Fibroblast of the aortic adventitia (primary cell): ENCODE results near the gene APBA2. TPM values are rescaled to one million over a fixed set of nuclear protein-coding genes. Genes with fewer than 3 reads are reported as not detected.
"Not testable (repeated sequence)": the region's sequence is repeated elsewhere in the genome, so short reads cannot be mapped to it uniquely, and the experiment has no call there.

Experiments used
- DNase-seq: peaks from one replicate; pipeline ENCODE4 v3.0.0-alpha.2; 2010; ENCODE audit warnings: low read depth
- H3K4me3 ChIP-seq: 2 replicates; pipeline ENCODE4 v1.5.1; 2011; ENCODE audit warnings: low read depth, mild to moderate bottlenecking, control low read depth, low read length, moderate library complexity
- total RNA-seq: library from RNA; depleted of rRNA; stranded (reverse); fragments of >200 nt; gene quantifications from 2 replicates; pipeline ENCODE4 v1.2.3, GENCODE V29; 2012; ENCODE audit warnings: low replicate concordance
- TF ChIP-seq, protein P1 (sequence below): IDR thresholded peaks from 2 replicates; pipeline ENCODE4 v1.5.1; 2011; ENCODE audit warnings: mild to moderate bottlenecking, low read length, control low read depth, inconsistent platforms; ENCODE audit not compliant: insufficient read depth

Gene APBA2
- total RNA-seq, 1 donor = 1.8 TPM

DNA sequence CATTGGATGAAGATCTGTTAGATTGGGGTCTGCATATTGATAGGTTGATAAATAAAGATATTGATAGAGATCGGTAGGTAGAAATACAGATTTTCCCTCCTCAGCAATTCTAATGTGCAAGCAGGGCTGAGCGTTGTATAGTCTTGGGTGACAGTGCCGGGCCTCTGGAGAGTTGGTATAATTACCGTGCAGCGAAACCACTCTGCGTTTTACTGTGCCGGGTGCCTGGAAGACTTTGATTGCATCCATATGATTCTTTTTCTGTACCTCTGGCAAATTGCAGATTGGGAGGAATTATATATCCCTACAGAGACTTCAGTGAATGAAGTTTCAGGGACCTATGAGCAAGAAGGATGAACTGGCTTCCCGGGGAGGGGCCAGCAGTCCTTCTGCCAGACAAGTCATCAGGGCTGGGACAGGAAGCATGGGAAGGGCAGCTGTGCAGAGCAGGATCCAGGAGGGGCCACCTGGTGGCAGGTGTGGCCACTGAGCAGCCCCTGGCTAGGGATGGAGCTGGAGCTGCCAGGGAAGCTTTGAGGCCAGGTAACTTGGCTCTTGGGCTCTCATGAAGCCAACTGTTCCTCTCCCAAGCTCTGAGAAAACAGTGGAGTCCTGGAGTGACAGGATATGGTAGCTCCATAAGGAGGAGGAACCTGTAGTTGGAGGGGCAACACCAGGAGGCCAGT is 132.5 kb downstream of the APBA2 start:
- DNase-seq = no peak
- H3K4me3 ChIP-seq = no peak overlapping the region
- TF ChIP-seq, protein P1, sequence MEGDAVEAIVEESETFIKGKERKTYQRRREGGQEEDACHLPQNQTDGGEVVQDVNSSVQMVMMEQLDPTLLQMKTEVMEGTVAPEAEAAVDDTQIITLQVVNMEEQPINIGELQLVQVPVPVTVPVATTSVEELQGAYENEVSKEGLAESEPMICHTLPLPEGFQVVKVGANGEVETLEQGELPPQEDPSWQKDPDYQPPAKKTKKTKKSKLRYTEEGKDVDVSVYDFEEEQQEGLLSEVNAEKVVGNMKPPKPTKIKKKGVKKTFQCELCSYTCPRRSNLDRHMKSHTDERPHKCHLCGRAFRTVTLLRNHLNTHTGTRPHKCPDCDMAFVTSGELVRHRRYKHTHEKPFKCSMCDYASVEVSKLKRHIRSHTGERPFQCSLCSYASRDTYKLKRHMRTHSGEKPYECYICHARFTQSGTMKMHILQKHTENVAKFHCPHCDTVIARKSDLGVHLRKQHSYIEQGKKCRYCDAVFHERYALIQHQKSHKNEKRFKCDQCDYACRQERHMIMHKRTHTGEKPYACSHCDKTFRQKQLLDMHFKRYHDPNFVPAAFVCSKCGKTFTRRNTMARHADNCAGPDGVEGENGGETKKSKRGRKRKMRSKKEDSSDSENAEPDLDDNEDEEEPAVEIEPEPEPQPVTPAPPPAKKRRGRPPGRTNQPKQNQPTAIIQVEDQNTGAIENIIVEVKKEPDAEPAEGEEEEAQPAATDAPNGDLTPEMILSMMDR = no peak

DNA sequence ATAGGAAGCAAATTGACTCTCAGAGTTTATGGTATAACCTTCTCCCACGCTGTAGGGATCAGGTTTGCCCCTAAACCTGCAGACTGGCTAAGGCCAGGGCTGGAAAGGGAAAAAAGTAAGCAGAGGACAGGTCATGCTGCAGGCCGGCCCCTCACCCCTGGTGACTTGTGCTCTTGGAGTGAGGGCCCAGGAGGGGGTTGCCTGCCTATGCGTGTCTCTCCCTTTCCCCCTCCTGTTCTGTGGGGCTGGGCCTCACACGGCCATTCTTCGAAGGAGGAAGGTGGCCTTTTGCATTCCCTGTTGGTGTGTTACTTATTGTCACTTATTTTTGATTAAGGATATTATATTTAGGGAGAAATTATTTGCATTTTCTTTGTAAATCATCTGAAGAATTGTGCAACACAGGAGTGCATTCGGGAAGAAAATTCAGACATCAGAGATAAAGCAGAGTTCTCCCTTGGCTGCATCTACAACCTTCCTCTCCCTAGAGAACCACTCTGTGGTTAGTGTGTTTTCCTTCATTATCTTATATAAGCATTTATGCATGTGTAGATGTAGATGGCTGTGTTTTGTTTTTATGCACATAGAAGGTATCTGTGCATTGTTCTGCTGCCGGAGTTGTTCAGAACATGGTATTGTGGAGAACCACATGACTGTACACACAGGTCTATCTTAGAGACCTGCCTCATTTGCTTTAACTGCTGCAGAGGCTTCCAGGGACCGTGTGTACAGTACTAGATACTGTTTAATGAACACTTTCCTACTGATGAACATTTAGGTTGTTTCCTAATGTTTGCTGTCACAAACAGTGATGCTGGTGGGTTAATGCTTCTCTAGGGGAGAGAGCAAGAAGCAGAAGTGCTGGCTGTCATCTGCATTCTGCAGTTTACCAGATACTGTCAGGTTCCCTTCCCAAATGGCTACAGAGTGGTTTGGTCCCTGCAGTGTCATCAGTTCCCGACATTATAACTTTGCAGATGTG is 133.5 kb downstream of the APBA2 start:
- TF ChIP-seq, protein P1 = no peak
- DNase-seq = peak; percentile 23
- no peak overlapping the region for H3K4me3 ChIP-seq

DNA sequence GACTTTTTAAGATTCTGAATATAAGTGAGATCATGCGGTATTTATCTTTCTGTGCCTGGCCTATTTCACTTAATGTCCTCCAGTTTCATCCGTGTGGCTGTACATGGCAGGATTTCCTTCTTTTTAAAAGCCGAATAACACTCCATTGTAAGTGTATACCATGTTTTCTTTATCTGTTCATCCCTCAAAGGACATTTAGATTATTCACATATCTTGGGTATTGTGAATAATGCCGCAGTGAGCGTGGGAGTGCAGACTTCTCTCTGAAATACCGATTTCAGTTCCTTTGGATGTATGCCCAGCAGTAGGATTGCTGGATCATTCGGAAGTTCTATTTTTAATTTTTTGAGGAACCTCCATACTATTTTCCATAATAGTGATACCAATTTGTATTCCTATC is 136.1 kb downstream of the APBA2 start:
- TF ChIP-seq, protein P1 = no peak
- DNase-seq = peak; percentile 12
- H3K4me3 ChIP-seq = no peak overlapping the region

DNA sequence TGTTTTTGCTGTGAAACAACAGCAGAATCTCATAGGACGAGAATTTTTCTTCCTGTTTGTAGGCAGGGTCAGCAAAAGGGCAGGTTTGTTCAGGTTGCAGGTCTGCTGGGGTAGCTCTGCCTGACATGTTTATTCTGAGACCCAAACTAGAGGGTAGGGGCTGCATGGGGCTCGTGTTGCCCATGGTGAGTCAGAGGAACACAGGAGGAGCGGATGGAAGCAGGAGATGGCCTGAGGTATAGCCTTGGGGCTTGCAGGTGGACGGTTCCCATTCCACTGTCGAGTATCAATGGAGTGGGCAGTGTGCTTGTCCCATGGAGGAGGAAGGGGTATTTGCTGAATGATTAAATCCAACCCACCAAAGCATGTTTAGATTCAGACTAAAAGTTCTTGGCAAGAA is 138.9 kb downstream of the APBA2 start:
- no peak overlapping the region for H3K4me3 ChIP-seq
- no peak for DNase-seq
- TF ChIP-seq, protein P1 = no peak

DNA sequence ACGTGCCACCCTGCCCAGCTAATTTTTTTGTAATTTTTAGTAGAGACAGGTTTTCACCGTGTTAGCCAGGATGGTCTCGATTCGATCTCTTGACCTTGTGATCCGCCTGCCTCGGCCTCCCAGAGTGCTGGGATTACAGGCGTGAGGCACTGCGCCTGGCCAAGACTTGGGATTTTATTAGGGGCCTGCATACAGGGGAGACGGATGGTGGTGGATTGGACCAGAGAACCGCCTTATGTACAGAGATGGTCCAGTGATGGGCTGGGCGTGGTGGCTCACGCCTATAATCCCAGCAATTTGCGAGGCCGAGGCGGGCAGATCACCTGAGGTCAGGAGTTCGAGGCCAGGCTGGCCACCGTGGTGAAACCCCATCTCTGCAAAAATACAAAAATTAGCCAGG is 139.6 kb downstream of the APBA2 start:
- not testable (repeated sequence) for DNase-seq, H3K4me3 ChIP-seq

DNA sequence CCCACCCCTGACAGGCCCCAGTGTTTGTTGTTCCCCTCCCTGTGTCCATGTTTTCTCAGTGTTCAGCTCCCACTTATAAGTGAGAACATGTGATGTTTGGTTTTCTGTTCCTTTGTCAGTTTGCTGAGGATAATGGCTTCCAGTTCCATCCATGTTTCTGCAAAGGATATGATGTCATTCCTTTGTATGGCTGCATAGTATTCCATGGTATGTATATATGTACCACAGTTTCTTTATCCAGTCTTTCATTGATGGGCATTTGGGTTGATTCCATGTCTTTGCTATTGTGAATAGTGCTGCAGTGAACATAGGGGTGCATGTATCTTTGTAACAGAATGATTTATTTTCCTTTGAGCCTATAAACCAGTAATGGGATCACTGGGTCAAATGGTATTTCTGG is 142.4 kb downstream of the APBA2 start:
- not testable (repeated sequence) for DNase-seq, H3K4me3 ChIP-seq

DNA sequence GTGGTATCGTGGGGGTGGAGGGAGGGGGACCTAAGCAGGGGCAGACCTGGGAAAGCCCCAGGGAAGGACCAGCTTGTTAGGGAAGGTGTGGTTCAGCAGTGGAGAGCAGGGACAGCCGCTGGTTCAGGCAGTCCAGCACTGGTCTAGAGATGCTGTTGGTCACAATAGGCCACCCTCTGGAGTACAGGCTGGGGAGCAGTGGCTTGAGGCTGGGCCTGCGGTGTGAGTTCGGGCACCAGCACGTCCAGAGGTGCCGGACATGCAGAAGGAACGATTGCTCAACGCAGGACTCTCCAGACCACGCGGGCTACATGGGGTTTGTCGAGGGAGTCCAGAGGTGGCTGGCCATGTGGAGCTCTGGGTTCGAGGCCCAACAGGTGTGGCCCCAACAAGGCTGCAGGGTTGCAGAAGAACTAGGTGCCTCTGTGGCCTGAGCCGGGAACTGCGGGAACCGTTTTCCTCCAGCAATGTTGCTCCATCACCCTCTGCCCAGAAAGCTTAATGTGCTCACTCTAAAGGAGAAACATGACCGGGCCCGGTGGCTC is 143.9 kb downstream of the APBA2 start:
- DNase-seq = no peak
- TF ChIP-seq, protein P1 = no peak
- H3K4me3 ChIP-seq = no peak overlapping the region
